H1 (cell line): Measurements from ENCODE around the gene ZFAND3. TPM values are rescaled to one million over a fixed set of nuclear protein-coding genes. Genes with fewer than 3 reads are reported as not detected.

Experiments
- SIRT6 ChIP-seq: IDR thresholded peaks from one replicate; pipeline ENCODE4 v1.7.1; 2012; ENCODE audit warnings: low read length, inconsistent platforms
- polyA plus RNA-seq, 7 experiments: library from polyadenylated mRNA; depleted of rRNA in 3 of 7; stranded (reverse) in 5 of 7; unstranded in 2 of 7; fragments of >200 nt in 5 of 7; fragments of 200-250 nt in 2 of 7; gene quantifications; 1 replicate in 5 of 7; 2 replicates in 1 of 7; 4 replicates in 1 of 7; pipeline versions ENCODE4 v1.2.1 to v1.2.3, GENCODE V29; 2011 to 2013; ENCODE audit warnings: missing spikeins in 2 of 7, mixed read lengths in 2 of 7
- total RNA-seq: library from RNA; stranded (reverse); fragmentation: NEBNext Ultra II Directional; extraction: Animal tissue kit (Norgen Biotek cat#: 25700); gene quantifications from 2 replicates; pipeline ENCODE4 v1.2.1, GENCODE V29; 2021
- TF ChIP-seq, protein P1 (sequence below): IDR thresholded peaks from 2 replicates; pipeline ENCODE4 v1.6.1; 2011; ENCODE audit warnings: low read depth, mild to moderate bottlenecking, low read length; ENCODE audit not compliant: insufficient read depth

The ZFAND3 gene
- total and polyA plus RNA-seq, 2 of the 8 experiments (the other 6 are each of a cell fraction or from before 2014, with no cell fraction given): 13.0 to 51.3 TPM

DNA sequence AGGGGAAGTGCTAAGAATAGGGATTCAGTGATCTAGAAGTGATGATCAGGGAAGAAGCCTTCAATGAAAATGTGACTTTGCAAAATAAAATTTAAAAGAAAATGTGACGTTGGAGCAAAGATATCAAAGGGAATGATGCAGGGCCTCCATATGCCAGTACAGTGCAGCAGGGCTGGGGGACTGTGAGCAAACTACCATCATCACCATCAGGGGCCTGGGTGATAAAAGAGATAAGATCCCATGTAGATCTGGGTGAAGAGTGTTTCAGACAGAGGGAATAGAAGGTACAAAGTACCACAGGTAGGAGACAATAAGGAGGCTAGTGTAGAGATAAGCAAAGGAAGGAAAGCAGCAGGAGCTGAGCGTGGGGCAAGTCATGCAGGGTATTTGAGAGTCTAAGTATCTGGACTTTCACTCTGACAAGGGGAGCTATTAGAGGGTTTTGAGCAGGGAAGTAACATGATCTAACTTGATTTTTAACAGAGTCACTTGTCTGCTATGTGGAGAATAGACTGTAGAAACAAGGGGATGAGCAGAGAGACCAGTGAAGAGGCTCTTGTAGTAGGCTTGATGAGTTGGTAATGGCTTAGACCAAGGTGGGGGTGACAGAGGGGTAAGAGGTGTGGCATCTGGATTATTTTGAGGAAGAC lies 295.6 kb downstream of the ZFAND3 start (continued):
- TF ChIP-seq, protein P1, sequence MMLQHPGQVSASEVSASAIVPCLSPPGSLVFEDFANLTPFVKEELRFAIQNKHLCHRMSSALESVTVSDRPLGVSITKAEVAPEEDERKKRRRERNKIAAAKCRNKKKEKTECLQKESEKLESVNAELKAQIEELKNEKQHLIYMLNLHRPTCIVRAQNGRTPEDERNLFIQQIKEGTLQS: no peak
- TF ChIP-seq SIRT6: no peak
